Gastrocnemius medialis (tissue), 4 donors: Measurements from ENCODE around the gene RBM38.
"Not testable (repeated sequence)": the region's sequence is repeated elsewhere in the genome, so short reads cannot be mapped to it uniquely, and the experiment has no call there.

ENCODE experiments used
- POLR2A ChIP-seq, 2 donors: fragments of 450-650 bp; IDR thresholded peaks; one replicate each; pipeline ENCODE4 v1.6.1; 2017; ENCODE audit warnings: antibody characterized with exemption in 2 of 2, mild to moderate bottlenecking in 2 of 2, moderate library complexity in 2 of 2
- TF ChIP-seq, protein P1 (sequence below), 5 experiments: fragments of 450-650 bp in 3 of 5; fragments of 200-600 bp in 2 of 5; sonication (generic) in 2 of 5; IDR thresholded peaks in 4 of 5; conservative IDR thresholded peaks in 1 of 5; 1 replicate in 4 of 5; 2 replicates in 1 of 5; pipeline ENCODE4 v1.5.1; 2016 to 2019; ENCODE audit warnings: antibody characterized with exemption in 5 of 5, mild to moderate bottlenecking in 3 of 5, moderate library complexity in 3 of 5

DNA sequence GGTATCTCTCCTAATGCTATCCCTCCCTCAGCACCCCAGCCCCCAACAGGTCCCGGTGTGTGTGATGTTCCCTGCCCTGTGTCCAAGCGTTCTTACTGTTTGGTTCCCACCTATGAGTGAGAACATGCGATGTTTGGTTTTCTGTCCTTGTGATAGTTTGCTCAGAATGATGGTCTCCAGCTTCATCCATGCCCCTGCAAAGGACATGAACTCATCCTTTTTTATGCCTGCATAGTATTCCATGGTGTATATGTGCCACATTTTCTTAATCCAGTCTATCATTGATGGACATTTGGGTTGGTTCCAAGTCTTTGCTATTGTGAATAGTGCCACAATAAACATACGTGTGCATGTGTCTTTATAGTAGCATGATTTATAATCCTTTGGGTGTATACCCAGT is 28.3 kb downstream of the RBM38 start:
- TF ChIP-seq, protein P1, sequence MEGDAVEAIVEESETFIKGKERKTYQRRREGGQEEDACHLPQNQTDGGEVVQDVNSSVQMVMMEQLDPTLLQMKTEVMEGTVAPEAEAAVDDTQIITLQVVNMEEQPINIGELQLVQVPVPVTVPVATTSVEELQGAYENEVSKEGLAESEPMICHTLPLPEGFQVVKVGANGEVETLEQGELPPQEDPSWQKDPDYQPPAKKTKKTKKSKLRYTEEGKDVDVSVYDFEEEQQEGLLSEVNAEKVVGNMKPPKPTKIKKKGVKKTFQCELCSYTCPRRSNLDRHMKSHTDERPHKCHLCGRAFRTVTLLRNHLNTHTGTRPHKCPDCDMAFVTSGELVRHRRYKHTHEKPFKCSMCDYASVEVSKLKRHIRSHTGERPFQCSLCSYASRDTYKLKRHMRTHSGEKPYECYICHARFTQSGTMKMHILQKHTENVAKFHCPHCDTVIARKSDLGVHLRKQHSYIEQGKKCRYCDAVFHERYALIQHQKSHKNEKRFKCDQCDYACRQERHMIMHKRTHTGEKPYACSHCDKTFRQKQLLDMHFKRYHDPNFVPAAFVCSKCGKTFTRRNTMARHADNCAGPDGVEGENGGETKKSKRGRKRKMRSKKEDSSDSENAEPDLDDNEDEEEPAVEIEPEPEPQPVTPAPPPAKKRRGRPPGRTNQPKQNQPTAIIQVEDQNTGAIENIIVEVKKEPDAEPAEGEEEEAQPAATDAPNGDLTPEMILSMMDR (IDR thresholded peaks at IDR 0.05 in 4 of 5, conservative IDR thresholded peaks at IDR 0.05 in 1 of 5), result not testable (repeated sequence)
- TF ChIP-seq POLR2A (IDR thresholded peaks at IDR 0.05), result not testable (repeated sequence)
